Endothelial cell of umbilical vein (primary cell): Measurements from ENCODE around the gene SIRT2. TPM values are rescaled to one million over a fixed set of nuclear protein-coding genes. Genes with fewer than 3 reads are reported as not detected.
A peak's percentile ranks its signal among the peaks of the same experiment; 100 is the strongest.

Source experiments
- BruUV-seq: library from RNA; stranded (reverse); fragments of 400-500 nt; replicated peaks from 2 replicates; lab custom pipeline; 2021; lab: Mats Ljungman, UMichigan
- CTCF ChIA-PET: fragments of 300-600, 350-600 bp; sonication (Branson Sonifier 250); formaldehyde crosslinking; loops from one replicate; lab custom pipeline; 2021; ENCODE audit warnings: antibody characterized with exemption, inconsistent platforms; lab: Charles Lee
- POLR2A ChIA-PET: fragments of 300-600, 350-600 bp; sonication (Branson Sonifier 250); formaldehyde crosslinking; loops from one replicate; lab custom pipeline; 2021; ENCODE audit warnings: antibody characterized with exemption, inconsistent platforms; lab: Charles Lee
- DNase-seq: peaks from one replicate; pipeline ENCODE4 v3.0.0-alpha.2; 2011; ENCODE audit warnings: low read depth, low spot score
- FAIRE-seq: peaks from 2 replicates; lab custom pipeline; 2011; peaks lifted over from hg19 to GRCh38; lab: Jason Lieb, UNC
- H2AFZ ChIP-seq: 2 replicates; pipeline ENCODE4 v1.6.0; 2012; ENCODE audit warnings: low read depth, low read length, control low read depth, inconsistent platforms
- H3K27ac ChIP-seq: 2 replicates; pipeline ENCODE4 v1.5.1; 2011; ENCODE audit warnings: low read depth, mild to moderate bottlenecking, control low read depth, low read length, moderate library complexity; ENCODE audit not compliant: insufficient read depth
- H3K27me3 ChIP-seq, 2 experiments: 2 replicates each; pipeline versions ENCODE4 v1.6.0 to v1.6.1; 2011; ENCODE audit warnings: low read length in 2 of 2, mixed read lengths in 1 of 2; ENCODE audit not compliant: control insufficient read depth in 2 of 2, insufficient read depth in 2 of 2
- H3K36me3 ChIP-seq, 2 experiments: 2 replicates in 1 of 2; 3 replicates in 1 of 2; pipeline ENCODE4 v1.5.1; 2011; ENCODE audit warnings: low read length in 2 of 2, mild to moderate bottlenecking in 1 of 2, moderate library complexity in 1 of 2; ENCODE audit not compliant: control insufficient read depth in 2 of 2, insufficient read depth in 2 of 2; ENCODE audit errors: extremely low read depth in 1 of 2
- H3K4me1 ChIP-seq: 3 replicates; pipeline ENCODE4 v1.5.1; 2011; ENCODE audit warnings: mild to moderate bottlenecking, low read length; ENCODE audit not compliant: control insufficient read depth, insufficient read depth; ENCODE audit errors: extremely low read depth
- H3K4me2 ChIP-seq: 2 replicates; pipeline ENCODE4 v1.6.1; 2011; ENCODE audit warnings: low read length, control low read depth, mixed read lengths; ENCODE audit not compliant: insufficient read depth
- H3K4me3 ChIP-seq, 3 experiments: fragments of 200-600 bp in 1 of 3; sonication (generic), shearing (Covaris generic) in 1 of 3; replicated peaks in 1 of 3; 2 replicates each; pipeline ENCODE4 v1.5.1; 2011 to 2016; ENCODE audit warnings: control low read depth in 3 of 3, low read length in 3 of 3, mild to moderate bottlenecking in 2 of 3, inconsistent platforms in 1 of 3, low read depth in 1 of 3, moderate library complexity in 1 of 3; ENCODE audit not compliant: insufficient read depth in 1 of 3
- H3K79me2 ChIP-seq: 2 replicates; pipeline ENCODE4 v1.6.0; 2012; ENCODE audit warnings: low read length, inconsistent platforms; ENCODE audit not compliant: control insufficient read depth, insufficient read depth
- H3K9ac ChIP-seq: replicated peaks from 2 replicates; pipeline ENCODE3; 2011; ENCODE audit warnings: low read length, control low read depth; ENCODE audit not compliant: insufficient read depth; ENCODE audit errors: extremely low read depth
- H3K9me1 ChIP-seq: replicated peaks from 3 replicates; pipeline ENCODE4 v1.6.0; 2011; ENCODE audit warnings: mild to moderate bottlenecking, low read length; ENCODE audit not compliant: control insufficient read depth, insufficient read depth; ENCODE audit errors: extremely low read depth
- H3K9me3 ChIP-seq: replicated peaks from 2 replicates; pipeline ENCODE4 v1.5.1; 2012; ENCODE audit warnings: low read length, inconsistent platforms; ENCODE audit not compliant: control insufficient read depth, insufficient read depth
- H4K20me1 ChIP-seq: replicated peaks from 2 replicates; pipeline ENCODE3; 2011; ENCODE audit warnings: mild to moderate bottlenecking, low read length; ENCODE audit not compliant: control insufficient read depth, insufficient read depth; ENCODE audit errors: extremely low read depth
- CTCF ChIP-seq, 2 donors: IDR thresholded peaks; 1 replicate in 1 of 2; 2 replicates in 1 of 2; pipeline ENCODE4 v1.5.1; 2011; ENCODE audit warnings: low read length in 2 of 2, mild to moderate bottlenecking in 2 of 2, moderate library complexity in 2 of 2, control low read depth in 1 of 2, inconsistent platforms in 1 of 2, low read depth in 1 of 2; ENCODE audit not compliant: insufficient read depth in 1 of 2; ENCODE audit errors: extremely low read depth in 1 of 2
- EZH2 ChIP-seq: IDR thresholded peaks from 2 replicates; pipeline ENCODE4 v1.6.1; 2012; ENCODE audit warnings: borderline replicate concordance, low read depth, mild to moderate bottlenecking, moderate library complexity, low read length, inconsistent platforms; ENCODE audit not compliant: severe bottlenecking
- FOS ChIP-seq: IDR thresholded peaks from 2 replicates; pipeline ENCODE4 v1.6.1; 2011; ENCODE audit warnings: mild to moderate bottlenecking, low read length, moderate library complexity, borderline replicate concordance; ENCODE audit not compliant: insufficient read depth
- MAX ChIP-seq: IDR thresholded peaks from 2 replicates; pipeline ENCODE4 v1.6.1; 2011; ENCODE audit not compliant: insufficient read depth, insufficient read length
- MYC ChIP-seq: IDR thresholded peaks from one replicate; pipeline ENCODE4 v1.6.1; 2011; ENCODE audit warnings: mild to moderate bottlenecking, low read depth, low read length
- POLR2A ChIP-seq: IDR thresholded peaks from 2 replicates; pipeline ENCODE4 v1.6.1; 2012; ENCODE audit warnings: low read depth, mild to moderate bottlenecking, control low read depth, low read length
- POLR2AphosphoS5 ChIP-seq: IDR thresholded peaks from 2 replicates; pipeline ENCODE4 v1.6.1; 2012; ENCODE audit warnings: low read depth, mild to moderate bottlenecking, control low read depth, low read length, moderate library complexity; ENCODE audit not compliant: insufficient read depth
- dilution Hi-C: fragments of 300-500 bp; cut with MboI; formaldehyde crosslinking; loops from one replicate; pipeline ENCODE4 v1.15.0; 2019; ENCODE audit warnings: low sequenced_read_pairs; ENCODE audit not compliant: extremely low pct_ligation_motif_present
- intact Hi-C: fragments of 100-400 bp; cut with micrococcal nuclease; formaldehyde crosslinking; loops from one replicate; pipeline ENCODE4 v1.10.0; 2022
- polyA plus RNA-seq, 4 experiments: library from polyadenylated mRNA; depleted of rRNA in 3 of 4; stranded (reverse) in 3 of 4; unstranded in 1 of 4; fragments of >200 nt; gene quantifications; 2 replicates each; pipeline versions ENCODE4 v1.2.1 to v1.2.3, GENCODE V29; 2011 to 2012; ENCODE audit warnings: missing spikeins in 1 of 4
- total RNA-seq: library from RNA; stranded (reverse); gene quantifications from 2 replicates; pipeline ENCODE4 v1.2.3, GENCODE V29; 2021

The SIRT2 gene
- total and polyA plus RNA-seq, 2 donors (not counting 3 experiments of a cell fraction or from before 2014, with no cell fraction given) = 47.6 to 72.5 TPM

GRCh38 chr19:38869160-38869835, 30.1 kb downstream of the SIRT2 start:
- no peak for TF ChIP-seq POLR2A
- TF ChIP-seq CTCF (IDR thresholded peaks at IDR 0.05; ENCODE audit: extremely low read depth in 1 of 2, insufficient read depth in 1 of 2, low read depth in 1 of 2, low read length in 2 of 2) = no peak
- no peak for TF ChIP-seq FOS
- no peak for TF ChIP-seq EZH2
- TF ChIP-seq MYC = no peak
- peak; percentile 62 for TF ChIP-seq MAX
- TF ChIP-seq POLR2AphosphoS5 = no peak
- dilution Hi-C loops = no loop called here

More at GRCh38 chr19:38869160-38869835, 30.1 kb downstream of the SIRT2 start:
- H3K4me3 ChIP-seq = peak overlapping the region; percentile 3 to 40 (median 33)
- CTCF ChIA-PET = interaction anchor here (0.6 to 3.8 kb wide), 13 partner anchors 10 to 351 kb away, joined by 3 to 14 read pairs (median 5); partner anchors contain the start of genes ECH1, MRPS12 and SARS2
- no peaks in the 10 kb centered on the region for H3K79me2 ChIP-seq
- FAIRE-seq = no peak
- H3K27me3 ChIP-seq = no peaks in the 10 kb centered on the region
- no peaks in the 10 kb centered on the region for H3K9me3 ChIP-seq
- POLR2A ChIA-PET = interaction anchor here (0.6 kb wide), 1 partner anchor 264 kb away, joined by 4 read pairs; no protein-coding TSS in a partner anchor
- H4K20me1 ChIP-seq = no peaks in the 10 kb centered on the region
- peak overlapping the region; percentile 96 for H2AFZ ChIP-seq
- BruUV-seq = no TSS peak
- intact Hi-C loops = loop anchor here (1.0 kb wide), 2 partner anchors 19 to 38 kb away; partner anchors contain the start of gene ECH1
- H3K27ac ChIP-seq = no peak overlapping the region
- no peaks in the 10 kb centered on the region for H3K9me1 ChIP-seq
- H3K4me2 ChIP-seq = peak overlapping the region; percentile 78
- no peak for DNase-seq
- H3K9ac ChIP-seq = no peak overlapping the region
- H3K4me1 ChIP-seq = peaks cover 17% of the 10 kb centered on the region
- no peaks in the 10 kb centered on the region for H3K36me3 ChIP-seq
